ENCODE results near the gene SIPA1L3.

The SIPA1L3 gene

DNA sequence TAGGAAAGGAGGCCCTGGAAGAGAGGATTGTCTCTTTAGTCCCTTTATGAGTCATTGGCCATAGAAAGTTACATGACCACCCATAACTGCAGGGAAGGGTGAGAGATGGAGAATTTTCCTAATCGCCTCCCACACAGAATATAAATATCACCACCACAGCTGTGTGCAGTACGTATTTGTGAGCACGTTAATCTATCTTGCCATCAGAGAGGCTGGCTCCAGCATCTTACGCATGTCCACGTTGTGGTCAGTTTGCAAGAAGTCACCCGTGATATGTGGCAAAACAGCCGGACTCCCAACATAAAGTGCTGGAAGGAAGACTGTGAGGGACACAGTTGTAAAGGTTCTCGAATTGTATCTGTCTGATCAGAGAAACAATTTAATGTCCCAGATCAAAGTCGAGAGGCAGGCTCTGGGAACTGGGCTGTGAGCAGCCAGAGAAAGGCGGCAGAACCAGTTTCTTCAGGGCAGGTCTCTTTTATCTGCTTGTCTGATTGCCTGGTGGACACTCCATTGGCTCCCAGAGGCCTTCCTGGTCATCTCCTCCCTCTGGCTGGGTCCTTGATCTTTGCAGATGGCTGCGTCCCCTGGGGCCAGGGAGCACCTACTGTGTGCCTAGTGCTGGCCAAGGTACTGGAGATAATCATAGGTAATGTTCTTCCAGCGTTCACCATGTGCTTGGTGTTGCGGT is 74.9 kb downstream of the SIPA1L3 start:
- no peaks in the 10 kb centered on the region for H3K27me3 ChIP-seq (ENCODE audit: insufficient read depth, low read length)
- no peak for TF ChIP-seq EZH2 (IDR thresholded peaks at IDR 0.05; ENCODE audit: borderline replicate concordance, low read length)
- TF ChIP-seq, protein P1, sequence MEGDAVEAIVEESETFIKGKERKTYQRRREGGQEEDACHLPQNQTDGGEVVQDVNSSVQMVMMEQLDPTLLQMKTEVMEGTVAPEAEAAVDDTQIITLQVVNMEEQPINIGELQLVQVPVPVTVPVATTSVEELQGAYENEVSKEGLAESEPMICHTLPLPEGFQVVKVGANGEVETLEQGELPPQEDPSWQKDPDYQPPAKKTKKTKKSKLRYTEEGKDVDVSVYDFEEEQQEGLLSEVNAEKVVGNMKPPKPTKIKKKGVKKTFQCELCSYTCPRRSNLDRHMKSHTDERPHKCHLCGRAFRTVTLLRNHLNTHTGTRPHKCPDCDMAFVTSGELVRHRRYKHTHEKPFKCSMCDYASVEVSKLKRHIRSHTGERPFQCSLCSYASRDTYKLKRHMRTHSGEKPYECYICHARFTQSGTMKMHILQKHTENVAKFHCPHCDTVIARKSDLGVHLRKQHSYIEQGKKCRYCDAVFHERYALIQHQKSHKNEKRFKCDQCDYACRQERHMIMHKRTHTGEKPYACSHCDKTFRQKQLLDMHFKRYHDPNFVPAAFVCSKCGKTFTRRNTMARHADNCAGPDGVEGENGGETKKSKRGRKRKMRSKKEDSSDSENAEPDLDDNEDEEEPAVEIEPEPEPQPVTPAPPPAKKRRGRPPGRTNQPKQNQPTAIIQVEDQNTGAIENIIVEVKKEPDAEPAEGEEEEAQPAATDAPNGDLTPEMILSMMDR (IDR thresholded peaks at IDR 0.05; ENCODE audit: low read length), result no peak
- H2AFZ ChIP-seq (ENCODE audit: low read length), result no peak overlapping the region
- H3F3A ChIP-seq (ENCODE audit: insufficient read depth, low read length), result peaks cover 14% of the 10 kb centered on the region
- no peak overlapping the region for H3K4me2 ChIP-seq (ENCODE audit: low read length)
- peaks cover 97% of the 10 kb centered on the region for H3K4me1 ChIP-seq (ENCODE audit: insufficient read depth, low read length, severe bottlenecking)
- 0 out of 2 replicates have a peak, but pooled peaks cover 7% of the 10 kb centered on the region for H3K79me2 ChIP-seq (ENCODE audit: insufficient read depth, low read length)
- no peaks in the 10 kb centered on the region for H3K9me3 ChIP-seq (ENCODE audit: low read length)
- H3K9me2 ChIP-seq (ENCODE audit: low read depth, low read length), result no peaks in the 10 kb centered on the region
- no peaks in the 10 kb centered on the region for H3K36me3 ChIP-seq (ENCODE audit: insufficient read depth, low read length)
- H4K20me1 ChIP-seq (ENCODE audit: insufficient read depth, low read length), result no peaks in the 10 kb centered on the region
- H3K4me3 ChIP-seq (ENCODE audit: low read depth, low read length, poor library complexity, severe bottlenecking), result no peak overlapping the region
- peak overlapping the region; percentile 97 for H3K27ac ChIP-seq (ENCODE audit: low read depth, low read length, poor library complexity, severe bottlenecking)
- H3K9ac ChIP-seq (ENCODE audit: low read length), result no peak overlapping the region

DNA sequence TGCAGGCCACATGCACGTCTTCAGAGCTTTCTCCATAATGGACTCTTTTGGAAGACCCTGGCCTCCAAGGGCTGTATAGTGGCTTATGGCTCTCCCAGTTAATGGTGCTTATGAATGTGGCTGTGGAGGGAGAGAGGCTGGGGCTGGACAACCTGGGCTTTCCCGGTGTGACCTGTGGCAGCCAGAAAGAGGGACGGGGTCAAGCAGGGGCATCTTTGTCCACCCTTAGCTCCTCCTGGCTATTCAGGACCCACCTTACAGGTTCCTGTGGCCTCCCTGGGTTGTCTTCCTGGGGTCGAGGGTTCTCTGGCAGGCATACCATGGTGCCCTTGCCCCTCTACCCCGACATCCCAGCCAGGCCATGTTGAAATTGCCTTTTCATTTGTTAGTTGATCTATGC is 75.6 kb downstream of the SIPA1L3 start:
- Histone ChIP-seq H3K4me3 (ENCODE audit: low read depth, low read length, poor library complexity, severe bottlenecking) (no peak overlapping the region), H3K36me3 (ENCODE audit: insufficient read depth, low read length) (no peaks in the 10 kb centered on the region), H3K9me3 (ENCODE audit: low read length) (no peaks in the 10 kb centered on the region), H3K27ac (ENCODE audit: low read depth, low read length, poor library complexity, severe bottlenecking) (peak overlapping the region; percentile 97), H3F3A (ENCODE audit: insufficient read depth, low read length) (peaks cover 14% of the 10 kb centered on the region), H3K79me2 (ENCODE audit: insufficient read depth, low read length) (0 out of 2 replicates have a peak, but pooled peaks cover 7% of the 10 kb centered on the region), H3K9me2 (ENCODE audit: low read depth, low read length) (no peaks in the 10 kb centered on the region), H3K27me3 (ENCODE audit: insufficient read depth, low read length) (no peaks in the 10 kb centered on the region), H3K4me2 (ENCODE audit: low read length) (no peak overlapping the region), H3K9ac (ENCODE audit: low read length) (no peak overlapping the region; the same call in 1 of the 2 replicates), H4K20me1 (ENCODE audit: insufficient read depth, low read length) (no peaks in the 10 kb centered on the region), H2AFZ (ENCODE audit: low read length) (no peak overlapping the region), H3K4me1 (ENCODE audit: insufficient read depth, low read length, severe bottlenecking) (peaks cover 98% of the 10 kb centered on the region)
- no peak for TF ChIP-seq EZH2 (IDR thresholded peaks at IDR 0.05; ENCODE audit: borderline replicate concordance, low read length)
- TF ChIP-seq, protein P1 (IDR thresholded peaks at IDR 0.05; ENCODE audit: low read length), result no peak

DNA sequence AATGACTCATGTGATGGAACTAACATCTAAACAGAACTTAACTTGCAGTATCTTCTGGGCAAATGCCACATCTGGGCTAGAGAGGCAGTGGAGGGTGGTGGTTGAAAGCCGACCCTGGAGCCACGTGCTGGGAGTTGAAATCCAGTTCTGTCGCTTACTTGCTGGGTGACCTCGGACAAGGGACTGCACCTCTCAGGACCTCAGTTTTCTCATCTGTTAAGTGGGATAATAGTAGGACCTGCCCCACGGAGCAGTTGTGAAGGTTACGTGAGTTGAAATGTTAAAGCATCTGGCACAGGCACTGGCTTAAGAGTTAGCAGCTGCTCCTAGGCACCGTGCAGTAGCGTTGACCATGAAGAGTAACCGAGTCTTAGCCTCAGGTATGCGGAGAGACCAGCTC is 76.1 kb downstream of the SIPA1L3 start:
- TF ChIP-seq EZH2 (IDR thresholded peaks at IDR 0.05; ENCODE audit: borderline replicate concordance, low read length), result no peak
- TF ChIP-seq, protein P1 (IDR thresholded peaks at IDR 0.05; ENCODE audit: low read length), result no peak

More for the DNA sequence above, 76.1 kb downstream of the SIPA1L3 start:
- Histone ChIP-seq H3K27ac (ENCODE audit: low read depth, low read length, poor library complexity, severe bottlenecking) (peak overlapping the region; percentile 97), H3K9me3 (ENCODE audit: low read length) (no peaks in the 10 kb centered on the region), H3F3A (ENCODE audit: insufficient read depth, low read length) (peaks cover 10% of the 10 kb centered on the region), H3K4me3 (ENCODE audit: low read depth, low read length, poor library complexity, severe bottlenecking) (no peak overlapping the region), H4K20me1 (ENCODE audit: insufficient read depth, low read length) (no peaks in the 10 kb centered on the region), H3K9ac (ENCODE audit: low read length) (no peak overlapping the region; the same call in 1 of the 2 replicates), H2AFZ (ENCODE audit: low read length) (no peak overlapping the region), H3K79me2 (ENCODE audit: insufficient read depth, low read length) (0 out of 2 replicates have a peak, but pooled peaks cover 7% of the 10 kb centered on the region), H3K27me3 (ENCODE audit: insufficient read depth, low read length) (no peaks in the 10 kb centered on the region), H3K9me2 (ENCODE audit: low read depth, low read length) (no peaks in the 10 kb centered on the region), H3K4me1 (ENCODE audit: insufficient read depth, low read length, severe bottlenecking) (peaks cover 98% of the 10 kb centered on the region), H3K4me2 (ENCODE audit: low read length) (no peak overlapping the region), H3K36me3 (ENCODE audit: insufficient read depth, low read length) (no peaks in the 10 kb centered on the region)

All from OCI-LY1 (cell line).